Rectal smooth muscle tissue (tissue), 1 donor: ENCODE measurements around the gene RHOF.

ENCODE experiments used
- H3K27ac ChIP-seq: one replicate; pipeline ENCODE4 v1.7.0; 2013; ENCODE audit warnings: low read depth, low read length, inconsistent platforms
- H3K27me3 ChIP-seq: one replicate; pipeline ENCODE4 v1.7.0; 2013; ENCODE audit warnings: low read length; ENCODE audit not compliant: control insufficient read depth, insufficient read depth
- H3K36me3 ChIP-seq: one replicate; pipeline ENCODE4 v1.7.0; 2013; ENCODE audit warnings: low read length; ENCODE audit not compliant: control insufficient read depth, insufficient read depth
- H3K4me1 ChIP-seq: one replicate; pipeline ENCODE4 v1.7.0; 2013; ENCODE audit warnings: low read length; ENCODE audit not compliant: control insufficient read depth, insufficient read depth
- H3K4me3 ChIP-seq: one replicate; pipeline ENCODE4 v1.7.0; 2013; ENCODE audit warnings: low read length
- H3K9ac ChIP-seq: one replicate; pipeline ENCODE4 v1.7.0; 2013; ENCODE audit warnings: low read length

The RHOF gene

GRCh38 chr12:121781484-121781997, 11.9 kb downstream of the RHOF start:
- peaks cover 2% of the 10 kb centered on the region for H3K36me3 ChIP-seq
- peaks cover 4% of the 10 kb centered on the region for H3K4me1 ChIP-seq
- no peaks in the 10 kb centered on the region for H3K27me3 ChIP-seq
- no peak overlapping the region for H3K4me3 ChIP-seq
- no peak overlapping the region for H3K9ac ChIP-seq
- H3K27ac ChIP-seq = peak overlapping the region; percentile 75

GRCh38 chr12:121780429-121780828, 13.1 kb downstream of the RHOF start:
- Histone ChIP-seq H3K27me3 (no peaks in the 10 kb centered on the region), H3K4me1 (peaks cover 4% of the 10 kb centered on the region), H3K27ac (no peak overlapping the region), H3K4me3 (no peak overlapping the region), H3K9ac (no peak overlapping the region), H3K36me3 (peaks cover 2% of the 10 kb centered on the region)

- no peak overlapping the region for H3K4me3 ChIP-seq
- no peak overlapping the region for H3K27ac ChIP-seq
- H3K27me3 ChIP-seq = no peaks in the 10 kb centered on the region
- H3K9ac ChIP-seq = no peak overlapping the region
- peaks cover 4% of the 10 kb centered on the region for H3K4me1 ChIP-seq
- H3K36me3 ChIP-seq = peaks cover 2% of the 10 kb centered on the region
Measured at GRCh38 chr12:121779422-121779895, 14.0 kb downstream of the RHOF start.

- H3K27me3 ChIP-seq = no peaks in the 10 kb centered on the region
- no peak overlapping the region for H3K4me3 ChIP-seq
- H3K27ac ChIP-seq = no peak overlapping the region
- peaks cover 2% of the 10 kb centered on the region for H3K36me3 ChIP-seq
- peaks cover 4% of the 10 kb centered on the region for H3K4me1 ChIP-seq
- no peak overlapping the region for H3K9ac ChIP-seq
Measured at GRCh38 chr12:121778567-121779421, 14.7 kb downstream of the RHOF start.

DNA sequence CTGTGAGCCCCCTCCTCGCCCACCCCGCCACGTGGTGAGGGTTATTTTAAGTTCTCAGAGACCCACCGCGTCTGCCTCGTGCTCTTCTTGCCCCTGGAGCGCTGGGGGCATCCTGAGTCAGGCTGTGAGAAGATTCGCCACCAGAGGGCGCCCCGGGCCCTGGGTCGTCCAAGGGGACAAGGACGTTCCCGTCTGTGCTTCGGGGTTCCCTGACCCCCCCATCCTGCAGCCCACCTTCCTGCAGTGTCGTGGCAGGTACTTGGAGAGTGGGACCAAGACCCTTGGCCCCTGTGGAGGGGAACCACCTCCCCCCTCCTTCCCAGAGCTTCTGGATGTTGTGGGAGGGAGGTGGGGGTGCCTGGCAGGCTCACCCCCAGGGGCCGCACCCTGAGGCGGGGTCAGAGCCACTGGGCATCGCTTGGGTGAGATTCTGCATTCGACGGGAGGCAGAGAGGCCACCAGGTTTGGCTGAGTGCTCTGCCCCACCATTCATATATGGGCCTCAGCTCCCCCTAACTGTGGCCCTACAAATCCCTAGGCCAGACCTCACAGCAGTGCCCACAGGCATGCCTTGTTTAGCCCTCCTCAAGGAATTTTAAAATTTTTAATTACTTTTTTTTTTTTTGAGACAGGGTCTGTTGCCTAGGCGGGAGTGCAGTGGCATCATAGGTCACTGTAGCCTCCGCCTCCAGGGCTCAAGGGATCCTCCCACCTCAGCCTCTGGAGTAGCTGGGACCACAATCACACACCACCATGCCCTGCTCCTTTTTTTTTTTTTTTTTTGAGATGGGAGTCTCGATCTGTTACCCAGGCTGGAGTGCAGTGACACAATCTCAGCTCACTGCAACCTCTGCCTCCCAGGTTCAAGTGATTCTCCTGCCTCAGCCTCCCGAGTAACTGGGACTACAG, 17.0 kb downstream of the RHOF start:
- Histone ChIP-seq H3K9ac (no peak overlapping the region), H3K36me3 (peaks cover 2% of the 10 kb centered on the region), H3K27me3 (no peaks in the 10 kb centered on the region), H3K4me1 (peaks cover 7% of the 10 kb centered on the region), H3K27ac (no peak overlapping the region), H3K4me3 (no peak overlapping the region)

DNA sequence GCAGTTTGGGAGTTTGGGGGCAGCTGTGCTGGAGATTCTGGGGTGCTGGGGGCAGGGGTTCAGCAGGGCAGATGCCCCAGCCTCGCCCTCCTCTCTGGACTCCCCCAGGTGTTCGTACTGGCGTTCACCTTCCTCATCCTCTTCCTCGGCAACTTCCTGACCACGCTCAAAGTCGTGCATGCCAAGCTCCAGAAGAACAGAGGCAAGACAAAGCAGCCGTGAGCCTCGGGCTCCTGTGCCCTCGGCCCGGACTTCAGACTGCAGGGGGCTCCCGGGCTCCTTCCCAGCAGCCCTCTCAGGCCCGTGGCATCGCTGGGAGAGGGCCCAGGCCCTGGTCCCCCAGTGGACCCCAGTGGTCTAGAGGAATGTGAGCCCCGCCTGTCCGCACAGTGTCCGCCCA, 18.0 kb downstream of the RHOF start:
- Histone ChIP-seq H3K36me3 (peaks cover 2% of the 10 kb centered on the region), H3K27me3 (no peaks in the 10 kb centered on the region), H3K4me3 (no peak overlapping the region), H3K4me1 (peaks cover 7% of the 10 kb centered on the region), H3K9ac (no peak overlapping the region), H3K27ac (no peak overlapping the region)

DNA sequence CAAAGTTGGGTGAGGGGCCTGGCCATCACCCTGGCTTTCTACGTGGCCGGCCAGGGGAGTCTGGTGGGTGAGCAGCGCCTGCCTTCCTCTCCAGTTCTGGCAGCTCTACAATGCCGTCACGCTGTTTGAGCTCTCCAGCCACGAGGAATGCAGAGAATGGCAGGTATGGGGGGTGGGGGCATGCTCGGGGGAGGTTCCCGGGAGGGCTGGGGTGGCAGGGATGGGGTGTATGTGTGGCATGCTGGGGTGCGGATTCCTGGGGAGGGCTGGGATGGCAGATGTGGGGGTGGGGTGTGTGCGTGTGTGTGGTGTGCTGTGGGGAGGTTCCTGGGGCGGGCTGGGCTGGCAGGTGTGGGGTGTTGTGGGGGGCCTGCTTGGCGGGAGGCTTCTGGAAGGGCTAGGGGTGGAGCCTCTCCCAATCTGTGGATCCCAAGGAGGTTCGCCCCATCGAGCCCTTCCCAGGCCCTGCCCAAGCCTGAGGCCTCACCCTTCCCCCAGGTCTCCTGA, 18.5 kb downstream of the RHOF start:
- Histone ChIP-seq H3K4me3 (no peak overlapping the region), H3K27ac (no peak overlapping the region), H3K9ac (no peak overlapping the region), H3K4me1 (peaks cover 7% of the 10 kb centered on the region), H3K27me3 (no peaks in the 10 kb centered on the region), H3K36me3 (peaks cover 2% of the 10 kb centered on the region)

DNA sequence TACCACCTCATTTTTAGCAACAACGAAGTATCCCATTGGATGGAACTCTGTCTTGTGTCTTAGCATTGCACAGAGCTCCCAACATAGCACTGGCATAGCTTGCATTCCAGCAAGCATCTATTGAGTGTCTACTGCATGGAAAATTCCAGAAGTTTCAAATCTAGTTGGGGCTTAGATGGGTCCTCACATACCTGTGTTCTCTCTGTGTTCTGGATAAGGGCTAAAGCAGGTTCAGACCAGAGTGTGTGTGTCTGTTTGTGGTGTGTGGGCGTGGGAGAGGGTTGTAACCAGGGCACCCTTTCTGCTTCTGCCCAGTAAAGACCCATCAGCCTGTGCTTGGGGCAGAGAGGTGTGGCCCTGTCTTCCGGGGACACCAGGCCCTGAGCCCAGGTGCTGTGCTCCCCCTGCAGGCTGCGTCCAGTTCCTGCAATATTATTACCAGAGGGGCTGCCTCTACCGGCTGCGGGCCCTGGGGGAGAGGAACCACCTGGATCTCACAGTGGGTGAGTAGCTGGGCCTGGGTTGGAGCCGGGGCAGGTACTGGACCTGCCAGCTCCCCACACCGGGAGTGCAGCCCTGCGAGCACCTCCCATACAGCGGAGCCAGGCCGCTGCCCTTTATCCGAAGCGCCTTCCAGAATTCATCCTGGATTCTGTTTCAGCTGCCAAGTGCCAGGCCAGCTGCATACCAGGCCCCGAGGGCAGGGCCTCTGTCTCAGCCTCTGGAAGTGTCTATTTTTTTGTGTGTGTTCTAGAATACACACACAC, 20.3 kb downstream of the RHOF start:
- Histone ChIP-seq H3K9ac (no peak overlapping the region), H3K4me3 (peak overlapping the region; percentile 15), H3K27ac (peak overlapping the region; percentile 38), H3K36me3 (no peaks in the 10 kb centered on the region), H3K4me1 (peaks cover 12% of the 10 kb centered on the region), H3K27me3 (no peaks in the 10 kb centered on the region)

GRCh38 chr12:121770813-121771625, 22.5 kb downstream of the RHOF start:
- H3K27ac ChIP-seq = no peak overlapping the region
- H3K27me3 ChIP-seq = no peaks in the 10 kb centered on the region
- no peak overlapping the region for H3K9ac ChIP-seq
- H3K4me1 ChIP-seq = peaks cover 24% of the 10 kb centered on the region
- H3K4me3 ChIP-seq = no peak overlapping the region
- no peaks in the 10 kb centered on the region for H3K36me3 ChIP-seq

GRCh38 chr12:121770388-121770787, 23.1 kb downstream of the RHOF start:
- Histone ChIP-seq H3K4me3 (no peak overlapping the region), H3K4me1 (peaks cover 24% of the 10 kb centered on the region), H3K27me3 (no peaks in the 10 kb centered on the region), H3K27ac (no peak overlapping the region), H3K9ac (no peak overlapping the region), H3K36me3 (no peaks in the 10 kb centered on the region)

DNA sequence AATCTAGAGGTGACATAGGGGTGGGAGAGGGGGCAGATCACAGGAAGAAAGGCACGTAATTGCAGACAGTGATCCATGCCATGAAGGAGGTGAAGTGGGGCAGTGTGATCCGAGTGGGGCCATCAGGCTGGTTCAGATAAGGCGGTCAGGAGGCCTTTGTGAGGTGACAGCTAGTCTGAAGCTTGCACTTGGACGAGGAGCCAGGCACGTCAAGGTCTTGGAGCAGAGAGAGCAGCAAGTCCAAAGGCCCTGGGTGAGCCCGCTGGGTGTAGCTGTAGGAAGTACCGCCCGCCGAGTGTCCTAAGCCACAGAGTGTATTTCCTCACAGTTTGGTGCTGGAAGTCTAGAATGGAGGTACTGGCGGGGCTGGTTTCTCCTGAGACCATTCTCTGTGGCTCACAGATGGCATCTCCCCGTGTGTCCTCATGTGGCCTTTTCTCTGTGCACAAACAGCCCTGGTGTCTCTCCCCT, 23.6 kb downstream of the RHOF start:
- no peak overlapping the region for H3K4me3 ChIP-seq
- H3K27ac ChIP-seq = no peak overlapping the region
- H3K27me3 ChIP-seq = no peaks in the 10 kb centered on the region
- H3K36me3 ChIP-seq = no peaks in the 10 kb centered on the region
- peaks cover 24% of the 10 kb centered on the region for H3K4me1 ChIP-seq
- no peak overlapping the region for H3K9ac ChIP-seq
